OCI-LY7 (cell line): ENCODE measurements around the gene ROBO2.

Experiments used
- EZH2phosphoT487 ChIP-seq: fragments of 200-600 bp; sonication (generic); IDR thresholded peaks from 2 replicates; pipeline ENCODE4 v1.6.1; 2018; ENCODE audit warnings: low read depth, borderline replicate concordance, mild to moderate bottlenecking, mixed run types, antibody characterized with exemption, low read length, moderate library complexity, mixed read lengths
- TF ChIP-seq, protein P1 (sequence below): fragments of 200-600 bp; sonication (generic); conservative IDR thresholded peaks from 2 replicates; pipeline ENCODE4 v1.5.1; 2014; ENCODE audit warnings: mild to moderate bottlenecking, antibody characterized with exemption, low read length, moderate library complexity, mixed read lengths

DNA sequence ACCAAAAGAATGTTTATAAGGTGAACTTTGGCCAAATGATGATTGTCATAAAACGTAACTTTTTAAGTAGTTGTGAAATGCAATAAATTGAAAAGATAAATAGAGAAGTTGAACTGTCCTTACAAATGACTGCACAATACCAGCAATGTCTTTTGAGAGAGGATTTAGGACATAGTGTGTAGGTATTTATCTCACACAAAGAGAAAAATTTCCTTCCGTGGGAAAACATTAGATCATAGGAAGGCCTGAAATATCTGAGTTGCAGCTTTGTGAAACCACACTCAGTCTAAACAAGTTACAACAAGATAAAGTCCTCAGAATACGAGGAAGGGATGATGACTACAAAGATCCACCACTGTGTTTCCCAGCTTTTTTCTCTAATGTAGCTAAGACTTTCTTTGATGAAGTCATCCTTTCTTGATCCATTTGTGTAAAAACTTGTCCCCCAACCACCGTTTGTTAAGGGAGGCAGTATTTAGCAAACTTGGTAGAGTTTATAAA lies 16.0 kb downstream of the ROBO2 start:
- TF ChIP-seq, protein P1, sequence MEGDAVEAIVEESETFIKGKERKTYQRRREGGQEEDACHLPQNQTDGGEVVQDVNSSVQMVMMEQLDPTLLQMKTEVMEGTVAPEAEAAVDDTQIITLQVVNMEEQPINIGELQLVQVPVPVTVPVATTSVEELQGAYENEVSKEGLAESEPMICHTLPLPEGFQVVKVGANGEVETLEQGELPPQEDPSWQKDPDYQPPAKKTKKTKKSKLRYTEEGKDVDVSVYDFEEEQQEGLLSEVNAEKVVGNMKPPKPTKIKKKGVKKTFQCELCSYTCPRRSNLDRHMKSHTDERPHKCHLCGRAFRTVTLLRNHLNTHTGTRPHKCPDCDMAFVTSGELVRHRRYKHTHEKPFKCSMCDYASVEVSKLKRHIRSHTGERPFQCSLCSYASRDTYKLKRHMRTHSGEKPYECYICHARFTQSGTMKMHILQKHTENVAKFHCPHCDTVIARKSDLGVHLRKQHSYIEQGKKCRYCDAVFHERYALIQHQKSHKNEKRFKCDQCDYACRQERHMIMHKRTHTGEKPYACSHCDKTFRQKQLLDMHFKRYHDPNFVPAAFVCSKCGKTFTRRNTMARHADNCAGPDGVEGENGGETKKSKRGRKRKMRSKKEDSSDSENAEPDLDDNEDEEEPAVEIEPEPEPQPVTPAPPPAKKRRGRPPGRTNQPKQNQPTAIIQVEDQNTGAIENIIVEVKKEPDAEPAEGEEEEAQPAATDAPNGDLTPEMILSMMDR: no peak
- TF ChIP-seq EZH2phosphoT487: no peak
